ENCODE data around the gene COL25A1.

DNA sequence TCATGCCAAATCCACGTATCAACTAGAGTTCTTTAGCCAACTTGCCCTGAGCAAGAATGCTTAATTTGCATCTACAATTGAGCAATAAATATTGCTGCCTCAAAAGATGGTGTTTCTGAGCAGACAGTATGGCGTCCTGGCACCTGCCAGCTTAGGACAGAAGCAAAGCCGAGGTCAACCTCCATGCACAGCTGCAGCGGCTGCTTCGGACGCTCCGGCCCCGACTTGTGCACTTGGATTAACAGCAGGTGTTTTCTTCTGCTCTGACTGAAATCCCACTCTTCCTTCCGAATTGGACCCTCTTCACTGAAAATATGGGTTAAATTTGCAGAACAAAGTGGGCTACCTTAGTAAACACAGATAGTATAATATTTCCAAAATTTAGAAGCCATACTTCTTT lies 324.4 kb downstream of the COL25A1 start:
- TF ChIP-seq FOXK2 (IDR thresholded peaks at IDR 0.05) (no peak), SP1 (IDR thresholded peaks at IDR 0.05) (no peak), CTBP1 (IDR thresholded peaks at IDR 0.05; ENCODE audit: borderline replicate concordance) (no peak), ARNT (IDR thresholded peaks at IDR 0.05) (no peak), SUZ12 (IDR thresholded peaks at IDR 0.05) (no peak), L3MBTL2 (conservative IDR thresholded peaks at IDR 0.05) (no peak), TARDBP (IDR thresholded peaks at IDR 0.05) (no peak), FOXM1 (IDR thresholded peaks at IDR 0.05; ENCODE audit: borderline replicate concordance) (no peak)
- TF ChIP-seq, protein P1, sequence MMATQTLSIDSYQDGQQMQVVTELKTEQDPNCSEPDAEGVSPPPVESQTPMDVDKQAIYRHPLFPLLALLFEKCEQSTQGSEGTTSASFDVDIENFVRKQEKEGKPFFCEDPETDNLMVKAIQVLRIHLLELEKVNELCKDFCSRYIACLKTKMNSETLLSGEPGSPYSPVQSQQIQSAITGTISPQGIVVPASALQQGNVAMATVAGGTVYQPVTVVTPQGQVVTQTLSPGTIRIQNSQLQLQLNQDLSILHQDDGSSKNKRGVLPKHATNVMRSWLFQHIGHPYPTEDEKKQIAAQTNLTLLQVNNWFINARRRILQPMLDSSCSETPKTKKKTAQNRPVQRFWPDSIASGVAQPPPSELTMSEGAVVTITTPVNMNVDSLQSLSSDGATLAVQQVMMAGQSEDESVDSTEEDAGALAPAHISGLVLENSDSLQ (IDR thresholded peaks at IDR 0.05) = no peak
